Hepatic stellate cell (primary cell): ENCODE measurements around the gene GADD45GIP1.
"Not testable (repeated sequence)": the region's sequence is repeated elsewhere in the genome, so short reads cannot be mapped to it uniquely, and the experiment has no call there.

Experiments
- DNase-seq: peaks from one replicate; pipeline ENCODE4 v3.0.0; 2011; ENCODE audit warnings: low spot score

GADD45GIP1 gene

GRCh38 chr19:12939975-12940423 is 17.0 kb downstream of the GADD45GIP1 start:
- no peak for DNase-seq

GRCh38 chr19:12938779-12939601 is 18.0 kb downstream of the GADD45GIP1 start:
- DNase-seq, result peak; percentile 56

- DNase-seq, result peak; percentile 100
These were observed 18.9 kb downstream of the GADD45GIP1 start, which contains the start of gene CALR for GRCh38 chr19:12937927-12938778. Gene CALR, plus strand, starts transcription at chr19:12938609. Its CDS starts 71 bp downstream, at chr19:12938680.

GRCh38 chr19:12937093-12937926 is 19.7 kb downstream of the GADD45GIP1 start:
- DNase-seq, result no peak

- DNase-seq, result no peak
These were observed 20.4 kb downstream of the GADD45GIP1 start for GRCh38 chr19:12936582-12936981.

- DNase-seq, result no peak
These were observed 22.0 kb downstream of the GADD45GIP1 start for GRCh38 chr19:12935071-12935470.

- peak; percentile 94 for DNase-seq
These were observed 23.5 kb downstream of the GADD45GIP1 start, which contains the start of gene FARSA for GRCh38 chr19:12933287-12934072. Gene FARSA, minus strand, starts transcription at chr19:12933711. Its CDS starts 15 bp downstream, at chr19:12933696.

GRCh38 chr19:12932392-12933286 is 24.4 kb downstream of the GADD45GIP1 start:
- DNase-seq, result no peak

GRCh38 chr19:12930002-12930645 is 26.9 kb downstream of the GADD45GIP1 start:
- no peak for DNase-seq

GRCh38 chr19:12924621-12925310 is 32.3 kb downstream of the GADD45GIP1 start:
- no peak for DNase-seq

GRCh38 chr19:12922959-12923358 is 34.1 kb downstream of the GADD45GIP1 start:
- DNase-seq, result no peak

- DNase-seq, result no peak
These were observed 36.0 kb downstream of the GADD45GIP1 start for GRCh38 chr19:12921047-12921446.

- no peak for DNase-seq
These were observed 38.8 kb downstream of the GADD45GIP1 start for GRCh38 chr19:12918253-12918652.

GRCh38 chr19:12915860-12916259 is 41.2 kb downstream of the GADD45GIP1 start:
- DNase-seq, result not testable (repeated sequence)

- no peak for DNase-seq
These were observed 43.0 kb downstream of the GADD45GIP1 start for GRCh38 chr19:12913851-12914690.

GRCh38 chr19:12913011-12913561 is 43.9 kb downstream of the GADD45GIP1 start:
- peak; percentile 45 for DNase-seq

- no peak for DNase-seq
These were observed 44.5 kb downstream of the GADD45GIP1 start for GRCh38 chr19:12912571-12912970.
